Heart right ventricle (tissue), 16 donors: ENCODE results near the gene HOXD9. TPM values are rescaled to one million over a fixed set of nuclear protein-coding genes. Genes with fewer than 3 reads are reported as not detected.

Source experiments
- ATAC-seq, 8 donors: fragments of 200-7000 bp; cut with Tn5 transposase; one replicate each; pipeline ENCODE4 v1.9.1; 2020; ENCODE audit warnings: mild to moderate bottlenecking in 8 of 8, moderate library complexity in 8 of 8, moderate number of reproducible peaks in 1 of 8
- DNase-seq, 2 donors: peaks; one replicate each; pipeline ENCODE4 v3.0.0-alpha.2; 2020
- H3K27ac ChIP-seq, 10 donors: fragments of 200-600 bp; sonication (generic) in 2 of 10; one replicate each; pipeline versions ENCODE4 v1.5.0 to v1.8.0; 2020 to 2022; ENCODE audit warnings: mild to moderate bottlenecking in 3 of 10
- H3K27me3 ChIP-seq, 7 donors: fragments of 200-600 bp; one replicate each; pipeline ENCODE4 v1.8.0; 2021 to 2022; ENCODE audit warnings: mild to moderate bottlenecking in 2 of 7
- H3K36me3 ChIP-seq, 9 donors: fragments of 200-600 bp; sonication (generic) in 1 of 9; one replicate each; pipeline versions ENCODE4 v1.5.0 to v1.8.0; 2020 to 2022; ENCODE audit warnings: mild to moderate bottlenecking in 2 of 9
- H3K4me1 ChIP-seq, 9 donors: fragments of 200-600 bp; sonication (generic) in 1 of 9; one replicate each; pipeline versions ENCODE4 v1.5.0 to v1.8.0; 2020 to 2022; ENCODE audit warnings: mild to moderate bottlenecking in 4 of 9
- H3K4me3 ChIP-seq, 10 donors: fragments of 200-600 bp; sonication (generic) in 2 of 10; one replicate each; pipeline versions ENCODE4 v1.5.0 to v1.8.0; 2020 to 2022; ENCODE audit warnings: mild to moderate bottlenecking in 7 of 10, moderate library complexity in 2 of 10
- H3K9me3 ChIP-seq, 11 donors: fragments of 200-600 bp in 10 of 11; sonication (generic) in 2 of 11; one replicate each; pipeline versions ENCODE4 v1.5.0 to v1.8.0; 2013 to 2022; ENCODE audit warnings: mild to moderate bottlenecking in 2 of 11, control low read depth in 1 of 11, moderate library complexity in 1 of 11
- WGBS, 2 donors: extraction: QIAGEN DNeasy Blood & Tissue Kit; methylation state at CpG; one replicate each; pipeline ENCODE4 v1.1.7; 2013; ENCODE audit warnings: inconsistent platforms in 1 of 2; 5-methylcytosine and 5-hydroxymethylcytosine counted together
- intact Hi-C, 10 donors: fragments of 100-400 bp; cut with DNase I; formaldehyde crosslinking; loops; one replicate each; pipeline versions ENCODE4 v1.11.1 to v1.14.2; 2022
- polyA plus RNA-seq, 2 donors: library from polyadenylated mRNA; stranded (reverse); fragments of 200-250 nt; gene quantifications; one replicate each; pipeline ENCODE4 v1.2.3, GENCODE V29; 2013
- total RNA-seq, 10 donors: library from RNA; stranded (reverse); fragmentation: NEBNext Ultra II Directional in 3 of 10; extraction: Animal tissue kit (Norgen Biotek cat#: 25700) in 3 of 10; gene quantifications; one replicate each; pipeline versions ENCODE4 v1.2.1 to v1.2.4, GENCODE V29; 2021 to 2023
- TF ChIP-seq, protein P1 (sequence below), 9 donors: fragments of 200-600 bp; sonication (generic) in 2 of 9; IDR thresholded peaks; one replicate each; pipeline versions ENCODE4 v1.5.0 to v1.8.0; 2021 to 2022; ENCODE audit warnings: antibody characterized with exemption in 9 of 9, mild to moderate bottlenecking in 5 of 9, moderate library complexity in 1 of 9
- donor health status: Arrhythmogenic right ventricular cardiomyopathy.
- donor health status: ischemic (EF 13 %, LVEDD 7.1; RV severe dilation, severe dysfunction).
- donor health status: healthy with polysubstance abuse.
- donor health status: DM: no; HTN: yes; CAD: no.
- donor health status: DM: no; HTN: no; CAD: no.
- donor health status: ischemic (EF 25% LVEDD 6.9; RV normal size, moderate dysfunction).
- donor health status: ischemic (EF 25% LVEDD 5.7; RV mildly dilated, moderate dysfunction).
- donor health status: healthy.
- donor health status: DM: yes; HTN: yes; CAD: no.
- donor health status: Ischemic cardiomyopathy.
- donor health status: ischemic (EF 35%, LVEDD 5.7; RV mildly dilated, moderate dysfunction).
- donor health status: nonischemic (EF 11% LVEDD 7.7; RV severe dilation, severe dysfunction).
- donor health status: DM: yes; HTN: yes; CAD: no.
- donor health status: PGD.
- donor health status: ischemic (EF 29% LVEDD 5.4; RV normal size, mild dysfunction).
- donor health status: nonischemic (EF 23%, LVEDD 6.1; RV moderate dilation, normal function).

The HOXD9 gene
- total and polyA plus RNA-seq, 12 donors, result 0.15 to 0.29 (median 0.22) TPM; not detected in 8

DNA sequence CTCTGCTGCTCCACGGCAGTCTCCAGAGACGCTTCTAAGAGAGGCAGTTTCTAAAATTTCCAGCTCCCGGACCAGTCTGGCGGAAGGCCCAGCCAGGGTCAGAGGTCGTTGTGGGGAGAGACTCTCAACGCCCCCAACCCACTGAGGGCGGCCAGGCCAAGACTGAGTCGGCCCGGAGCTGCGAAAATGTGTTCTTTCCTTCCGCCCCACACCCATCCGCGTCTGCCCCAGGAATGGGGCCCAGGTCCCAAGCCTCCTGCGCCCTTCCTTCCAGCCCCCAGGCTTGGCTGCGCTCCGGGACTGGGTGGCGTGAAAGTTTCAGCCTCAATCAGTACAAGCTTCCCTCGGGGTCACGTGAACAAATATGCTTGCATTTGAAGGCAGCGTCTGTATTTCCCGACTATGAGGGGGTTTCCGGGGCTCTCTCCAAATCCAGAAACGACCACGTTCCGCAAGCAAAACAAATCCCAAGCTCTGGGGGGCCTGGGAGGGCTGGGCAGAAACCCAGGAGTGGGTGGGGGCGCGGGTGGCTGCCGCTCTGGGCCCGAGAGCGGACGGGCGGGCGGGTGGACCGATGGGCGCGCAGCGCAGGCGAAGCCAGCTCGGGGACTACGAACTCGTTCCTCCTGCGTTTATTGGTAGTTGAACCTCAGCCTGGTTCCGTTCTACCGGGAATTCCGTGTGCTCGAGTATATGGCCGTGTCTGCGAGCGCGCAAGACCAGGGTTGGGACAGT, 37.9 kb downstream of the HOXD9 start:
- intact Hi-C loops, result no loop called here
- H3K4me3 ChIP-seq, result peak overlapping the region in 5 of 10 donors; percentile 5 to 37 (median 21)
- peaks cover 75 to 100% (median 100%) of the 10 kb centered on the region in 7 donors for H3K27me3 ChIP-seq
- peak overlapping the region in 1 of 10 donors; percentile 15 for H3K27ac ChIP-seq
- H3K4me1 ChIP-seq, result peaks cover 7 to 54% (median 29%) of the 10 kb centered on the region in 9 donors
- TF ChIP-seq, protein P1, sequence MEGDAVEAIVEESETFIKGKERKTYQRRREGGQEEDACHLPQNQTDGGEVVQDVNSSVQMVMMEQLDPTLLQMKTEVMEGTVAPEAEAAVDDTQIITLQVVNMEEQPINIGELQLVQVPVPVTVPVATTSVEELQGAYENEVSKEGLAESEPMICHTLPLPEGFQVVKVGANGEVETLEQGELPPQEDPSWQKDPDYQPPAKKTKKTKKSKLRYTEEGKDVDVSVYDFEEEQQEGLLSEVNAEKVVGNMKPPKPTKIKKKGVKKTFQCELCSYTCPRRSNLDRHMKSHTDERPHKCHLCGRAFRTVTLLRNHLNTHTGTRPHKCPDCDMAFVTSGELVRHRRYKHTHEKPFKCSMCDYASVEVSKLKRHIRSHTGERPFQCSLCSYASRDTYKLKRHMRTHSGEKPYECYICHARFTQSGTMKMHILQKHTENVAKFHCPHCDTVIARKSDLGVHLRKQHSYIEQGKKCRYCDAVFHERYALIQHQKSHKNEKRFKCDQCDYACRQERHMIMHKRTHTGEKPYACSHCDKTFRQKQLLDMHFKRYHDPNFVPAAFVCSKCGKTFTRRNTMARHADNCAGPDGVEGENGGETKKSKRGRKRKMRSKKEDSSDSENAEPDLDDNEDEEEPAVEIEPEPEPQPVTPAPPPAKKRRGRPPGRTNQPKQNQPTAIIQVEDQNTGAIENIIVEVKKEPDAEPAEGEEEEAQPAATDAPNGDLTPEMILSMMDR (IDR thresholded peaks at IDR 0.05), result no peak
- no peaks in the 10 kb centered on the region for H3K9me3 ChIP-seq
- H3K36me3 ChIP-seq, result no peaks in the 10 kb centered on the region
- WGBS, 2 donors, result 2 to 9% methylated on average over 50 of the region's 50 CpGs
- ATAC-seq (peak in 1 of 8 donors; percentile 40), DNase-seq (no peak)

DNA sequence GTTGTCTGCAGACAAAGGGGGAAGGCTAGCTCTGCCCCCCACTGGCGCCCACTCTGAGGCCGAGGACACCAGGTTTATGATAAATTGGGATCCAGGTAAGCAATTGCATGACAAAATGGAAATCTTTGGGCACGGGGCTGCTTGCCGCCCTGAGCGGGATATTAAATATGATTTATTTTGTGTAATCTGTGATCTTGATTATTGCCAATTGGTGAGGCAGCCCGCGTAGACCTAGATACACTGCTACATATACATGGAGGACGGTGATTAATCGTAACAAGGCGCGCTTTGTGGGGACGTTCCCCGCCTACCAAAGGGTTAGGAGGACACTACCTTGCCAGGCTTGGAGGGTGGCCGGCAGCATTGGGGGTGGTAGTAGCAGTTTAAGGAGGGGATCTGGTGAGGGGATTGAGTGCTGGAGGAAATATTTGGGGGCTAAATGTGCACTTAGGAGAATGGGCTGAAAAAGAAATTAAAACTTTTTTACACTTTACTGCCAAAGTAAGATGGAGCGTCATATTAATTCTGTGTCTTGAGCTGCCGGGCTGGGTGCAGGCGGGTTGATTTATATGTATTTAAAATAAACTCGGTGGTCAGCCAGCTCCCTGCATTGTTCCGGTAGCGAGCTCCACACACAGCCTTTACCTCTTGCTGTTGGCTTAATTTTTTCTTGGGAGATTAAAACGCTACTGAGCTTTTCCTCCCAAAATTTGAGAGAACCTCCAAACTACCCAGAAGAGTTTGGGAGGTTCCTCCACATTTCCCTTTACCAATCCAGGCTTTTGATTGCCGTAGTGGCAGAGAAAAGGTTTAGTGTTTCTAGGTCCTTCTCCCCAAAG, 38.7 kb downstream of the HOXD9 start:
- ATAC-seq (no peak), DNase-seq (no peak)
- TF ChIP-seq, protein P1 (IDR thresholded peaks at IDR 0.05), result no peak
- intact Hi-C loops, result no loop called here
- Histone ChIP-seq H3K27ac (no peak overlapping the region), H3K4me1 (peaks cover 7 to 54% (median 29%) of the 10 kb centered on the region in 9 donors), H3K36me3 (no peaks in the 10 kb centered on the region), H3K27me3 (peaks cover 79 to 100% (median 100%) of the 10 kb centered on the region in 7 donors), H3K4me3 (peak overlapping the region in 2 of 10 donors; percentile 20 to 37), H3K9me3 (no peaks in the 10 kb centered on the region)
- WGBS, 2 donors, result 13 to 25% methylated on average over 22 of the region's 22 CpGs

DNA sequence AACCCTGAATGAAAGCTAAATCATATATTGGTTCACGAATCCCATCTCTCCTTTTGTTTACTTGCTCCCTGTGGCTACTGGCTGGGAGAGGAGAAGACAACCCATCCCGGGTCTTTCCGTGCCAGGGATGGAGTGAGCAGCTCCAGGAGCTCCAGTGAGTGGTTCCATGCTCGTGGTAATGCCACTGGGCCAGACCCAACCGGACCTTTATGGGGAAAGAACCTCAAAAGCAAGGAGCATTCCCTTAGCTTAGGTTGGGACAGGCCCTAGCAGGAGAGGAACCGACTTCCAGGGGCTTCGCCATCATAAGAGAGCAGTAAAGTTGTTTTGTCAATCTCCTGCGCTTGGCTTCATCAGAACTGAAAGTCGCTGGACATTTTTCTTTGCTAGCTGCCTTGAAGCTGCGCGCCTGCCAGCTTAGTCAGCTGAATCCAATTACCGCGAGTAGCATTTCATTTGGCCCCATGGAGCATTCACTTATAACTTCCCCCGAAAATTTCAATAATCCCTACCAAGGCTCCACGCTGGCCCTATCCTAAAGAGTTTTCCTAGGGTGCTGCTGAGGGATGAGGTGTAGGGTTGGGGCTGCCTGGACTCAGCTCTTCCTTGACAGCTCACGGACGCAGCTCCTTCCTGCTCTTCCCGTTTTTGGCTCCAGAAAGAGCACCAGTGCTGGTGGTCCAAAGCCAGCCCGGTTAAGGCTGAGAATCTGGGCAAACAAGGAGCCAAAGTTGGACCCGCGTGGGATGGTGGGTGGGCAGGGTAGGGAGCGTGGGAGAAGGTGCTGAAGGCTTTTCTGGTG, 39.5 kb downstream of the HOXD9 start:
- ATAC-seq (no peak), DNase-seq (no peak)
- Histone ChIP-seq H3K36me3 (no peaks in the 10 kb centered on the region), H3K27me3 (peaks cover 73 to 100% (median 100%) of the 10 kb centered on the region in 7 donors), H3K27ac (no peak overlapping the region), H3K9me3 (no peaks in the 10 kb centered on the region), H3K4me1 (peaks cover 7 to 50% (median 26%) of the 10 kb centered on the region in 9 donors), H3K4me3 (no peak overlapping the region)
- WGBS, 2 donors, result 4 to 13% methylated on average over 22 of the region's 22 CpGs
- intact Hi-C loops, result no loop called here
- TF ChIP-seq, protein P1 (IDR thresholded peaks at IDR 0.05), result no peak
